Activated CD4-positive, CD25-positive, alpha-beta regulatory T cell treated with anti-CD3 and anti-CD28 coated beads, Interleukin-2, amount 50 U/mL, for 16 hours (primary cell): ENCODE data around the gene RAC2.
A peak's percentile ranks its signal among the peaks of the same experiment; 100 is the strongest.

Experiments
- DNase-seq: peaks from one replicate; pipeline ENCODE4 v3.0.0-alpha.2; 2020; ENCODE audit warnings: low read depth, low spot score

Gene RAC2

DNA sequence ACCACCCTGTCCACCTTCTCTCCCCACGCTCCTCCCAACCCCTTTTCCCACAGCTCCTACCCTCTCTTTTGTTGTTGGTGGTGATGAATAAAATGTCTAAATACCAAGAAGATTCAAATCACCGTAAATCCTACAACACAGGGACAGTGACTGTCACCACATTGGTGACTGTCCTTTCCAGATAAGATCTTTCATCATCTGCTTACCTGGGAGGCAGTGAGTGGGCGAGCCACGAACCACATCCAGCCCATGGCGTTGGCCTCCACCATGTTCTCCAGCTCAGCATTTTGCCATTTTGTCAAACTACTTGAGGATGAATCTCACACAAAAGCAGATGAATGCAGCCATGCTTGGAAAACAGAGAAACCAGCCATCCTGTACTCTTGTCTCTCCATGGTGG lies 31.6 kb upstream of the RAC2 start:
- no peak for DNase-seq

DNA sequence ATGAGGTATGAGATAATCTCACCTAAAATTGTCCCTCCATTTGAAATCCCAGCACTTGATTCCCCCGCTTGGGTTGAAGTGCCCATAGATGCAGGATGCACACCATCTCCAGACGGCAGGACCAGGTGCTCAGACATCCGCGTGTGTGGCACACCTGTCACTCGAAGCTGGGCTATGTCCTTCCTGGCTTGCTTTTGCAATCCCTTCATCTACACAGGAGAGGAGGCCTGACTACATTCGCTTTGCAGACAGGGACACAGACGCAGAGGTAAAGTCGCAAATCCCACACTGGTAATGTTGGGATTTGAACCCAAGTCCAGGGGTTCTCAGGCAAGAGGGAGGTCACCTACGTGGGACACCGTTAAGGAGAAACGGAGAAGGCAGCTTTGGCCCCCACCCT lies 31.1 kb upstream of the RAC2 start:
- no peak for DNase-seq

GRCh38 chr22:37274380-37274862 lies 30.4 kb upstream of the RAC2 start:
- no peak for DNase-seq

DNA sequence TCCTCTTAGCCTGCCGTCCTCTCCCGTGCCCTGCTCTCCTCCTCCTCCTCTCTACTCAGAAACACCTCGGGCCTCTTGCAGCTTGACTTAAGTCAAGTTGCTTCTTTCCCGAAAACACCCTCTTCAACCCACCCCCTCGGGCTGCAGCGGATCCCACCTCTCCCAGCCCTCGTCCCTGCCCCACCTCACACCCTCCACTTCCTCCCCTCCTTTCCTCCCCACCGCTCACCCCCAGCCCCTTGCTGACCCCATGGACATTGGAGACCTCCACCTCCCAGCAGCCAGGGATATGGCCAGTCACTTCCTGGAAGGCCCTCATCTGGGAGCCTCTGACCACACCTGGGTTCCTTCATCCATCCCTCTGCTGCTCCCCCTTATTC lies 29.8 kb upstream of the RAC2 start:
- DNase-seq = no peak

GRCh38 chr22:37273126-37273845 lies 29.2 kb upstream of the RAC2 start:
- DNase-seq = no peak

- DNase-seq = no peak
These were observed 27.0 kb upstream of the RAC2 start for GRCh38 chr22:37270928-37271650.

DNA sequence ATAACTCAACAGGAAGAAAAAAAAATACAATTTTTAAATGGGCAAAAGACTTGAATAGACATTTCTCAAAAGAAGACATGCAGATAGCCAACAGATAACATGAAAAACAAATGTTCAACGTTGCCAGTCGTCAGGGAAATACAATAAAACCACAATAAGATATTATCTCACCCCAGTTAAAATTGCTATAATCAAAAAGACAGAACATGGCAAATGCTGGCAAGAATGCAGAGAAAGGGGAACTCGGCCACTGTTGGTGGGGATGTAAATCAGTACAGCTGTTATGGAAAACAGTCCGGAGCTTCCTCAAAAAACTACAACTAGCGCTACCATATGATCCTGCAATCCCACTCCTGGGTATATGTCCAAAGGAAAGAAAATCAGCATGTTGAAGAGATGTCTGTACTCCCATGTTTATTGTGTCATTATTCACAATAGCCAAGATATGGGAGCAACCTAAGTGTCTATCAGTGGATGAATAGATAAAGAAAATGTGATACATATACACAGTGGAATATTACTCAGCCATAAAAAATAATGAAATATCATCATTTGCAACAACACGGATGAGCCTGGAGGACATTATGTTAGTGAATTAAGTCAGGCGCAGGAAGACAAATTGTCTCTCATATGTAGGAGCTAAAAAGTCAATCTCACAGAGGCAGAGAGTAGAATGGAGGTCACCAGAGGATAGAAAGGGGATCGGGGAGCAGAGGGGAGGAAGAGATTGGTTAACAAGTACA lies 26.0 kb upstream of the RAC2 start:
- DNase-seq = no peak

DNA sequence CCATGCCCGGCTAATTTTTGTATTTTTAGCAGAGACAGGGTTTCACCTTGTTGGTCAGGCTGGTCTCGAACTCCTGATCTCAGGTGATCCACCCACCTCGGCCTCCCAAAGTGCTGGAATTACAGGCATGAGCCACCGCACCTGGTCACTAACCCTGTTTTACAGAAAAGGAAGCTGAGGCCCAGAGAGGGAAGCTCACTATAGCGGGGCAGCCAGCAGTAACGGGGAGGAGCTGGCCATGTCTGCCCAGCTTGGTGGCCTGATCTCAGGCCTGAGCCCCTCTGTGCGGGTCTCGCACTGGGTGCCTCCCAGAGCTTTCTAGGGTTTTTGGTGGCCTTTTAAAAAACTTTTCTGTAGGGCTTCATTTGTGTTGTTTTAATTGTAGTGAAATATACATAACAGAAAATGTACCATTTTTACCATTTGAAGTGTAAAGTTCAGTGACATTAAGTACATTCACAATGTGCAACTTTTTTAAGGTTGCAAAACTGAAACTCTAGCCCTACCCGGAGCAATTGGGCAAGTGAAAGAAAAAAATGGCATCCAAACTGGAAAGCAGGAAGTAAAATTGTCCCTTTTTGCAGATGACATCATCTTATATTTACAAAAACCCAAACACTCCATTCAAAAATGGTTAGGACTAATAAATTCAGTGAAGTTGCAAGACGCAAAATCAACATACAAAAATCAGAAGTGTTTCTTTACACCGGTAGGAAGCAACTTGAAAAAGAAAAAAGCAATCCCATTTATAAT lies 23.8 kb upstream of the RAC2 start:
- DNase-seq = no peak

- DNase-seq = peak; percentile 61
These were observed 23.1 kb upstream of the RAC2 start for GRCh38 chr22:37267135-37267587.

DNA sequence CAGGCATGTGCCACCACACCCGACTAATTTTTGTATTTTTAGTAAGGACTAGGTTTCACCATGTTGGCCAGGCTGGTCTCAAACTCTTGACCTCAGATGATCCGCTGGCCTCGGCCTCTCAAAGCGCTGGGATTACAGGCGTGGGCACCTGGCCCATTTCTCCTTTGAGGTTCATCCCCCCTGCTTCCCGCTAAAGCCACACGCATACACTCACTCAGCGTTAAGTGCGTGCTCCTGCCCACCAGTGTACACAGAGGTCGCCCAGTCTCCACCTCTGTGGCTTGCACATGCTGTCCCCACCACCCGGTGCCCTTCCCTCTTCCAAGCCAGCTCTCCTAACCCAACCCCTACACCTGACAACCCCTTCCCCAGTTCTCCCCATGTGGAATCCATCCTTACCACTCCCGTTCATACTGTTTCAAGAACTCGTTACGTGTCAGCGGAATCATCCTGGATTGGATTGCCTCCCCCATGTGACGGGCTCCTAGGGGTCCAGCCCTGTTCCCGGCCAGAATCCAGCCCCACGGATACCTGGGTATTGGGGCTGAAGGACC lies 22.6 kb upstream of the RAC2 start:
- no peak for DNase-seq

DNA sequence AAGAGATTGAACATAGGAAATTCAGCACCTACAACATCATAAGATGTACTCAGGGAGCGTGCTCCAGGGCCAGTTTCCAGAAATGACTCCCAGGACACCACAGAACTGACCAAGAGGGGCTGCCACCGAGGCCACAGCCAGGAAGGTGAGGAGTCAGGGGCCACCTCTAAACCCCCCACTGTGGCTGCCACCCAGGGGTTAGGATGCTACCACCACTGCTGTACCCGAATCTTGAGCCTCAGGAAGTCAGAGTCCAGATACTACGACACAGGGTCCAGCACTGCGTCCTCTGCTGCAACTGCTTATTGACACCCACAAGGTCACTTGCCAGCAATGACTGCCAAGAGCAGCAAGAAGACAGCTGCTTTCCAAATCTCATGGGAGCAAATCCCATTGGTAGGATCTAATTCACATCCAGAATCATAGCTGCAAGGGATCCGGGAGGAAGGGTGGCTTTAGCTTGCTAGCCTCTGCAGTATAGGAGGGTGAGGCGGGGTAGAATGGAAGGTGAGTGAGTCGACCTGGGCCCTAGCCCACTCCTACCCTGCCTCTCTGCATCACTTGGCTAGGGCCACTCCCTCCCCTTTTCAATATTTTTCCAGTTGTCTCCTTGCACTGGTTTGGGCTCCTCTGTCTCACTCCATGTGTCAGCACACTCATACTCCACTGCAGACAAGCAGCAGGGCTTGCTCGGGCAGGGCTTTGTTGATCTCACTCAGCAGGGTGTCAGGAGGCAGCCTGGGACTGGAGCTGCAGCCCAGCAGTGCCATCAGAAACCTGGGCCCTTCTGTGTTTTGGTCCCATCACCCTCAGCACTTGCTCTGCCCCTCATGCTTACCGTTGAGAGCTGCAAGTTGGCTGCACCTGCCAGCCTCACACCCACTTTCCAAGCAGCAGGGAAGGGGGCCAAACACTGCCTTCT lies 20.2 kb upstream of the RAC2 start:
- DNase-seq = no peak

- DNase-seq = no peak
These were observed 18.3 kb upstream of the RAC2 start for GRCh38 chr22:37262346-37262745.

GRCh38 chr22:37260901-37261336 lies 16.9 kb upstream of the RAC2 start:
- no peak for DNase-seq

DNA sequence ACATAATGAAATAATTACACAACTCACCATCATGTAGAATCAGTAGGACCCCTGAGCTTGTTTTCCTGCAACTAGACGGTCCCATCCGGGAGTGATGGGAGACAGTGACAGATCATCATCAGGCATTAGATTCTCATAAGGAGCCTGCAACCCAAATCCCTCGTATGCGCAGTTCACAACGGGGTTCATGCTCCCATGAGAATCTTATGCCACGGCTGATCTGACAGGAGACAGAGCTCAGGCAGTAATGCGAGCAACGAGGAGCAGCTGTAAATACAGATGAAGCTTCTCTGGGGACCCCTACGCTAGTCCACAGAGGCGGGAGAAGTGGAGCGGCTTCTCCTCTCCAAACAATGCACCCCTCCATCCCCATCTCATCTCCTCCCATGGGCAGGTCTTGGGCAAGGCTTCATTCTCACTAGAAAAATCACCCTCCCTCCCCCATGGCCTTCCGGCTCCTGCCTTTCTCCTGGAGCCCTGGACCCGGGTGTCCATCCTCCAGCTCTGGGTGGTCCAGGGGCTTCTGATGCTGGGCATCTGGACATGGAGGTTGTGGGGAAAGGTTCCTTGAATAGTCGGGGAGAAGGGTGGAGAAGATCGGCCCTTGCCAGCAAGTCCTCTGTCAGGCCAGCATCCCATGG lies 16.2 kb upstream of the RAC2 start:
- DNase-seq = no peak

DNA sequence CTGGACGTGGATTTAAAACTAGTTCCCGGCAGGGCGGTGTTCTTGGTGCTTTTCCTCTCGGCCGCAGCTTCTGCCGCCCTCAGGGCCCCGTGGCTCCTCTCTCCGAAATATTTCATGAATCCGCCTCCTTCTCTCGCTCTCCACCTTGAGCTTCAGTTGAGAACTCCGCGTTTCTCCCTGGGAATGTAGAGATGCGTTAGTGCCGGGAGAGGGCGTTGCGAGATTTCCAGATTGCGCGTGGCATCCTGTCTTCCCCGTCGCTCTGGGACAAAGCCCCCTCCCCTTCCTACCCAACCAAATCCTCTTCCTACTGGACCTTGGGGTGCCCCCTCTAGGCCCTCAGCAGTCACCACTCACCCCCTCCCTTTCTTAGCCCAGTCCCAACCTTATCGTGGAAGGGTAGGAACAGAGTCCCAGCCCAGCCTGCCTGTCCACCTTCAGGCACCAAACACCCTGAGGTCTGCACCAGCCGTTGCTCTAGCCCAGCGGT lies 15.5 kb upstream of the RAC2 start:
- no peak for DNase-seq

- no peak for DNase-seq
These were observed 14.8 kb upstream of the RAC2 start for GRCh38 chr22:37258753-37259401.

DNA sequence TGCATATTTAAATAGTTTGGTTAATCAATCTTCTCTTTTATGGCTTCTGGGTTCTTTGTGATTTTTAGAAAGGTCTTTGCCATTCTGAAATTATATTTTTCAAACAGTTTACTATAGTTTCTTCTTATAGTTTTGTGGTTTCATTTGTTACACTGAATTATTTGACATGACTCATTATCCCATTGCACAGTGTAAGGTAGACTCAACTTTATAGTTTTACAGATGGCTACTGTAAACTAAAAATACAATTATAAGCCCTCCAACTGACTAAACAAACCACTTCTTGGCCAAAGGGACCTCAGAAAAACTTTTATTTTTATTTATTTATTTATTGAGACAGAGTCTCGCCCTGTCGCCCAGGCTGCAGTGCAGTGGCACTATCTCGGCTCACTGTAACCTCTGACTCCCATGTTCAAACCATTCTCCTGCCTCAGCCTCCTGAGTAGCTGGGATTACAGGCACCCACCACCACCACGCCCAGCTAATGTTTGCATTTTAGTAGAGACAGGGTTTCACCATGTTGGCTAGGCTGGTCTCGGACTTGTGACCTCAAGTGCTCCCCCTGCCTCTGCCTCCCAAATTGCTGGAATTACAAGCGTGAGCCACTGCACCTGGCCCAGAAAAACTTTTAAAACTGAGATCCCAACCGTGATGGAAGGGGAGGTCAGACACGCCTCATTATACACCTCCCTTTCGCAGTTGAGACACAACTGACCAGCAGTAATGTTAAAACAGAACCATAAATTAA lies 14.1 kb upstream of the RAC2 start:
- no peak for DNase-seq

DNA sequence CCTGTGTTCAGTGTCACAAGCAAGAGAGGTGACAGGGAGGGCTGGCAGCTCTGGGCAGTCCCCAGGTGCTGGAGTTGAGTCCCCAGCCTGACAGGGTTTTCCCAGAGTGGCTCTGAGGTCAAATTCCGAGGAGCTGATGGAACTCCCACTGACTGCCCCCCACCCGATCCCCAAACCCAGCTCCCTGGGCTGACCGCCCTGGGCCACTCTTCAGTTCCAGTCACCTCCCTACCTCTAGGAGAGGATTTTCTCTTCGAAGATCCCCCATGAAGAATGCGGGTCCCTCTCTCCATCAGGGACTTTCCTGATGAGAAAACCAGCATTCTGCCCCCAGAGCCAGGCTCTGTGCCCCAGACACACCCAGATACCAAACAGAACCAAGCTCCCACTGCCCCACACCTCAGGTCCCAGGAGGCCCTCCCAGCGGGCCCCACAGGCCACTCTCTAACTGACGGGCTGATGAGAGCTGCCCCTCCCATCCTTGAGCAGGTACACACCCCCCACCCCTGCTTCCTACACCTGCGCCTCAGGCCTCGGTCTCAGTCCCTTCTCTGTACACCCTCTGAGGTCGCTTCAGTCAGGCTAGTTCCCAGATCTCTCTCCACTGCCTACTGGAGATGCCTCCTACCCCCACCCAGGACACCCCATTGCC lies 12.1 kb upstream of the RAC2 start:
- no peak for DNase-seq
